ENCODE measurements around the gene KIAA1671.
"Not testable (repeated sequence)": the region's sequence is repeated elsewhere in the genome, so short reads cannot be mapped to it uniquely, and the experiment has no call there.

KIAA1671 gene

DNA sequence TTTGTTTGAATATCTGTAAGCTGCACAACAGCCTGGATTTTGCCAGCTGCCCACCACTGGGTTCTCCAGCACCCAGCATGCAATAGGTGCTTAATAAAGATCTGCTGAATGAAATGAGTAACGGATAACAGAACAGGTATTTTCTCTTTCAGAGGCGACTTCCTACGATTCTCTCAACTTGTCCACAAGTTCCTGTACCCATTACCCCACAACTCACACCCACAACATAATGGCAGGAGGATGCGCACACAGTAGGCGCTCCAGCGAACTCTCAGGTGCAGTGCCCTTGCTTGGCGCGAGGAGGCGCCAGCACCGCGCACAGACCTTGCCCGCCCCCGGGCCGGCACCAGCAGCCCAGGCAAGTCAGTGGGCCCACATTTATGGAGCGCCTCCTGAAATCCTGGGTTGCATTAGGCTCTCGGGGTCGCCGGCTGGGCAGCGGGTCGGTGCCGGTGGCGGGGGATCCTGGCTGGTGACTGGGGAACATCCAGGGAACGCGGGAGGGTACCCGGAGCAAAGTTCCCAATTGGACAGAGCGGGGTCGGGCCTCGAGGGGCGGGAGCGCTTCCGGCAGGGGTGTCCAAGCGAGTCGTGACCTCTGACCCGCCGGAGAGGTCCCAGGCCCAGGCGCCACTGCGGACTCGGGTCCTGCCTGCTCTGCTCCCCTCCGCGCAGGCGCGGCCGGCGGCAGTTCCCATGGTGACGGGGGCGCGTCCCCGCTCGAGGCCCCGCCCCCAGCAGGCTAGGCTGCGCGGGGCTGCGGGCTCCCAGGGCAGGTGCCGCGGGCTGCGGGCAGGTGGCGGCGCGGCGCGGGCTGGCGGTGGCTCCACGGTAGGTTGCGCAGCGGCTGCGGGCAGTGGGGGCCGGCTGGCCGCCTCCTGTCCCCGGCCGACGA lies at the start of gene KIAA1671:
Gene KIAA1671, plus strand, starts transcription at position 775 of the 895 bp plus-strand sequence. CDS start 75,284 bp downstream, outside the sequence.
- no peak for DNase-seq (ENCODE audit: low read depth, low spot score)

DNA sequence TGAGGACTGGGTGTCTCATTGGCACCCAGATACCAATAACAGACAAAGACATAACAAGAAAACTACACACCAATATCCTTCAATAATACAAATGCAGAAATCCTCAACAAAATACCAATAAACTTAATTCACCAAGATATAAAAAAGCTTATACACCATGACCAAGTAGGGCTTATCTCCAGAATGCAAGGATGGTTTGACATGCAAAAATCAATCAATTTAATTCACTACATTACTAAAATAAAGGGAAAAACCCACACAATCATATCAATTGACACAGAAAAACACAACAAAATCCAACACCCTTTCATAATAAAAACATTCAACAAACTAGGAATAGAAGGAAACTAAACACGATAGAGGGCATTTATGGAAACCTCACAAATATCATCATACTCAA lies 46.6 kb upstream of the KIAA1671 start:
- DNase-seq (ENCODE audit: low read depth, low spot score) = no peak

DNA sequence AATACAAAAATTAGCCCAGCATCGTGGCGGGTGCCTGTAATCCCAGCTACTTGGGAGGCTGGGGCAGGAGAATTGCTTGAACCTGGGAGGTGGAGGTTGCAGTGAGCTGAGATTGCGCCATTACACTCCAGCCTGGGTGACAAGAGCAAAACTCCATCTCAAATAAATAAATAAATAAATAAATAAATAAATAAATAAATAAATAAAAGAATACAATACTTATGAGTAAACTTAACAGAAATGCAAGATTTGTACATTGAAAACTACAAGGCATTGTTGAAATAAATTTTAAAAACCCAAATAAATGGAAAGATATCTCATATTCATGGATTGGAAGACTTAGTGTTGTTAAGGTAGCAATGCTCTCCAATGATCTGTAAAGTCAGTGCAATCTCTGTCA lies 45.4 kb upstream of the KIAA1671 start:
- DNase-seq (ENCODE audit: low read depth, low spot score) = not testable (repeated sequence)

DNA sequence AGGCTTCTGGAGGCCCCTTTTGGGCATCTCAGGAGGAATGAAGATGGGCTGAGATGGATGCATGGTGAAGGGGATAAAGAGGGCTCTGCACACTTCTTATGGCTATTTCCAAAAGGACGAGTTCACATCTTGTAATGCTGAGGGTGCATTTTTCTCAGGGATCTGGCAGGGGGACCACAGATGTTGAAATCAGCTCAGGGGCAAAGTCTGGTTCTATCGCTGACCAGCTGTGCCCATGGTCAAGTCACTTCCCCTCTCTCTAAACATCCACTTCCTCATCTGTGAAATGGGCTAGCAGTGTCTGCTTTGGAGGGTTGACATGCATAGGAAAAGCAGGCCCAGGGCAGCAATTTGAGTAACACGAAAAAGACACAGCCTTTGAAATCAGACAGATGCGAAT lies 32.5 kb upstream of the KIAA1671 start:
- no peak for DNase-seq (ENCODE audit: low read depth, low spot score)

DNA sequence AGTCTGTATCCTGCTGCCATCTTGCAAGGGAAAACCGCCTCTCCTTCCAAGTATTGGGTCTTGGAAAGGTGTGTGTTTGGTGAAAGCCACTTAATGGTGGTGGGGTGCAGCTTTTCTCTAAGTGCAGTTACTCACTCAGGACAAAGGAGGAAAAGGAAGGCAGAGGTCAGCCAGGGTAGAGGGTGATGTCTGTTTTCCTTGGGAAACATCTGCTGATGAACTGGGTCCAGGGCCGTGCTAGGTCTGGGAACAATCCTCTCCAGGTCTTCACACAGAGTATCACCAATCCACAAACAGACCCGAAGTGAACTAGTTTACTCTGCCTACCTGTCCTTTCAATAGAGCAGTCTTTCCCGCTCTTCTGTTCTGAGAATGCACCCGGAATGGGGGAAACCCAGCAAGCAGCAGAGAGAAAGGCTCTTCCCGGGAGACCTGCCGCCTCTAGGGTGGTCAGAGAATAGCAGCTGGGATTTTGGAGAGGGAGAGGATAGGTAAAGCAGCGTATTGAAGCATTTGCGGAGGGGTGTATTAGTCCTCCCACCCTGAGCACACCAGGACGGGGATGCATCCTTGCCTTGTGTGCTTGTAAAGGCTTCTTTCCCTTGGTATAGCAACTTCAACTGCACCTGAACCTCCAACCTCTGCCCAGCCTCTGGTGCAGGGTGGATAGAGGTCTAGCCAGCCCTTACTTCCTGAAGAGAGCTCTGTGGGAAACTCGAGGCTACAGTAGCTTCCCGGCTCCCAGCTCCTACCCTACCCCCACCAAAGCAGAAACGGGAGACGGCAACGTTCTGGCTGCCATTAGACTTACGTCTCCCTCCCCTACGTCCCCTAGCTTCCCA lies 26.7 kb upstream of the KIAA1671 start:
- peak; percentile 68 for DNase-seq (ENCODE audit: low read depth, low spot score)

DNA sequence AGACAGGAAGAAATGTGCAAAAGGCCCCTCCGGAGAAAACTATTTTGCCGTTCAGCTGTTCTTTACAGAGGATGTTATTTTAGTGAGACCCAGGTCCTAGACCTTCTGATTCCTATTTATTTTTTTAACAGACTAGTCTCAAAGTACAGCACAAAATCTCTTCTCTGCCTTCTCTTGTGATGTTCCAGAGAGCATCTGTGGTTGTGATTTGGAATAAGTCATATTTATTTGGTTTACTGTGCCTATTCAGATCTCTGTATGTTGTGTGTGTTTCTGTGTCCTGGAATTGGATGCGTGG lies 26.1 kb upstream of the KIAA1671 start:
- DNase-seq (ENCODE audit: low read depth, low spot score) = no peak

DNA sequence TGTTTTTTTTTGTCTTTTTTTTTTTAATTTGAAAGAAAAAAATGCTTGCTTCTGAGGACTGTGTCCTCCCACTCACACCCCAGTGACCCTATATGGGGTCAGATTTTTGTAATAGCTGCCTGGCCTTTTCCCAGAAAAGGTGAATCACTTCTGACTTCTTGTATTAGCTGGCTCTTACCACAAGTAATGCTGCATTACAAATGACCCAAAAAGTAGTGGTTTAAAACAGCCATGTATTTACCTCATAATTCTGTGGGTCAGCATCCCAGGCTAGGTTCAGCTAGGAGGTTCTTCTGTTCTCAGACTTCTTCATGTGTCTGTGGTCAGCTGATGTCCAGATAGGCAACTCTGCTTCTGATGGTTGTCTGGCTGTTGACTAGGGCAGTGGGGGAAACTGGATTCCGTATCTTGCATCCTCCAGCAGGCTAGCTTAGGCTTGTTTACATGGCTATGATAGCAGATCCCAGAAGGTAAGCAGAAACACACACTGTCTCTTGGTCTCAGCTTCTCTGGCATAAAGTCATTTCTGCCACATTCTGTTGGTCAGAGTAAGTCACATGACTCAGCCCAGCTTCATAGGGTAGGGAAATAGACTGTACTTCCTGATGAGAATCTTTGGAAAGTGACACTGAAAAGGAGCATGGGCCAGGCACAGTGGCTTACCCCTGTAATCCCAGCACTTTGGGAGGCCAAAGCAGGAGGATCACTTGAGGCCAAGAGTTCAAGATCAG lies 25.5 kb upstream of the KIAA1671 start:
- peak; percentile 46 for DNase-seq (ENCODE audit: low read depth, low spot score)

DNA sequence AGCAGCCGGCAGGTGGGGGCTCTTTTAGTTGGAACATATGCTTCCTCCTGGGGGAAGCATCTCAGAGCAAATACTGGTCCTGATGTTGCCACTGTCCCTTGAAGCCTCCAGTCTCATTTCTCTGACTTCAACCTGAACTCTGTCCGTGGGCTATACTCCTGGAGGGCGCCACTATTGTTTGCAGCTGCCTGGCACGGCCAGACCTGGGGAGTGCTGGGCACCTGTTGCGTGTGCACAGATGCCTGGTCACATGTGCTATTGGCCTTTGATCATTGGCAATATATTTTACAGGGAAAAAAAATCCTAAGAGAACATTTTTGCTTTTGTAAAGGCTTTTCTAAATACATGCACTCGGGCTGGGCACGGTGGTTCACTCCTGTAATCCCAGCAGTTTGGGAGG lies 24.2 kb upstream of the KIAA1671 start:
- DNase-seq (ENCODE audit: low read depth, low spot score) = no peak

DNA sequence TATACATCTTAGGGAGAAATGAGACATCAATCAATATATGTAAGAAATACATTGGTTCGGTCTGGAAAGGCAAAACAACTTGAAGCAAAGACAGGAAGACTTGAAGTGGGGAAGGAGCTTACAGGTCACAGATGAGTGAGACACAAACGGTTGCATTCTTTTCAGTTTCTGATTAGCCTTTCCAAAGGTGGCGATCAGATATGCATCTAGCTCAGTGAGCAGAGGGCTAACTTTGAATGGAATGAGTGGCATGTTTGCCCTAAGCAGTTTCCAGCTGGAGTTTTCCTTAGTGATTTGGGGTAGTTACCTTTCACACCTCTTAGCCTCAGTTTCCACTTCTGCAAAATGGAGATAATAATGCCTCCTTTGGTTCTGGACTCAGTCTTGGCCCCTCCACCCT lies 21.8 kb upstream of the KIAA1671 start:
- no peak for DNase-seq (ENCODE audit: low read depth, low spot score)

DNA sequence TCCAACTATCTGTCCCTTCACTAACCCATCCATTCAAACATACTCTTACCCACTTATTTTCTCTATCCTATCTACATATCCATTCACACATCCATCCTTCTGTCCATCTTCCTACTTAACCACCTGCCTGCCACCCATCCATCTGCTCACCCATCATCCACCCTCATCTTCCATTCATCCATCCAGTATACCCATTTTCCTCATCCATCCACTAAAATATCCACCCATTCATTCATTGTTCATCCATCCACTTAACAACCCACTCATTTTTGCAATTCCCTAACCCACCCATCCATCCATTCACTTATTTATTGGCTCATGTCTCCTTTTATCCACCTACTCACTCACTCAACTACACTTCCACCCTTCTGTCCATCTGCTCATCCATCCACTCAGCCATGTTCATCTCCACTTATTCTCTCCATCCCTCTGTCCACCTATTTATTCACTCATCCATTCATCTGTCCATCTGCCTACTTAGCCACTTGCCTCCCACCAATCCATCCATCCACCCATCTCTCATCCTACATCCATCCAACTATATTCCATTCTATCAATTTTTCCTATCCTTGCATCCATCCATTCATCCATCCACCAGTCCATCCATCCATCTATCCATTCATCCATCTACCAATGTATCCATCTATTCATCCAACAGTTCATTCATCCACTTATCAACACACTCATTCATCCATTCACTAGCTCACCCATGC lies 16.6 kb upstream of the KIAA1671 start:
- DNase-seq (ENCODE audit: low read depth, low spot score) = no peak

DNA sequence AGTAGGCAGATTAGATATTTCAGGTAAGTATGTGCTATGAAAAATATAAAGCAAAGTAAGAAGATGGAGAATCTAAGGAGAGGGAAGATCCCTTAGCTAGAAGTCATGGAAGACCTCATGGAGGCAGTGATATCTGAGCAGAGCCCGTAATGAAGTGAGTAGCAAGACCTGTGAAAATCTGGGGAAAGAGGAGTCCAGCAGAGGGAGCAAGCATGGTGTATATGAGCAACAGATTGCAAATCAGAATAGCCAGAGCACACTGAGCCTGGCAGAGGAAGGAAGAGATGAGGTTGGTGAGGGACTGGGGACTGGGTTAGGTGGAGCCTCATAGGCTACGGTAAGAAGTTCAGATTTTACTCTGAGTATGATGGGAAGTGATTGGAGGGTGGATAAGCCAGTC lies 15.4 kb upstream of the KIAA1671 start:
- no peak for DNase-seq (ENCODE audit: low read depth, low spot score)

DNA sequence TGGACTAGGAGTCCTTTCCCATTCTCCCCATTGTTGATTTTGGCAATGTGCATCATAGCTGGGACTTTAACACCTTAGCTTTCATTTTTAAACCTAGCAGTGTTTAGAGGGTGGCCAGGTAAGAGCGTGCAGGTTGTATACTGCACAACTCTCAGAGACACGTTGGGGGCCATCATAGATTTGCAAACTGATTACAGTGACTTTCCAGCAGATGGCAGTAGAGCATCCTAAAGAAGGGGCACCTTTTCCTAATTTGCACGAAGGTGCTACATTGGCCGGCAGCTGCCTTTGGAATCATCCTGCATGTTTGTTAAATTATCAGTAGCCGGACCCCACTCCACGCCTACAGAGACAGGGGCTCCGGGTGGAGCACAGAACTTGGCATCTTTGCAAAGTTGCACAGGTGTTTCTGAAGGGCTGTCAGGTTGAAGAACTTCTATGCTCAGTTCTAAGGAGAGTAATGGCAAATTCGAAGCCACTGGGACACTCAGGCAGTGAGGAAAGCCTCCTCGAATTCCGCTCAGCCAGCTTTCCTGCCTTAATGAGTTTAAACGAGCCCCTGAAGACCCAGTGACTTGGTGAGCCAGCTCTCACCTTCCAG lies 13.7 kb upstream of the KIAA1671 start:
- no peak for DNase-seq (ENCODE audit: low read depth, low spot score)

DNA sequence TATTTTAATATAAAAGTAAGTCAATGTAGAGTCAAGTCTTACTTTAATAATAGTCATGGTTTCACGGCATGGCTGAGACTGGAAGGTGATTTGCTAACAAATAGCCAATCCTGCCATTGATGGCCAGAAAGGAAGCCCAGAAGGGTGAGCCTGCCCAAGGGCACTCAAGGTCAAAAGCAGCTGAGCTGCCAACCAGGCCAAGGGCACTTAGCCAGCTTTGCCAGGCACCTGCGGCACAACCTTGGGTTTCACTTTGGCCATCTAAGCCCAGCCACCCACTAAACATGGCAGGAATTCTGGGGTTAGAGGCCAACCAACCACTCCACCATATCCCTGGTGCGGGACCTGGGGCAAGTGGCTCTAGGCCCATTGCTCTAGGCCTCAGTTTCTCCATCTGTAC lies 10.2 kb upstream of the KIAA1671 start:
- no peak for DNase-seq (ENCODE audit: low read depth, low spot score)

DNA sequence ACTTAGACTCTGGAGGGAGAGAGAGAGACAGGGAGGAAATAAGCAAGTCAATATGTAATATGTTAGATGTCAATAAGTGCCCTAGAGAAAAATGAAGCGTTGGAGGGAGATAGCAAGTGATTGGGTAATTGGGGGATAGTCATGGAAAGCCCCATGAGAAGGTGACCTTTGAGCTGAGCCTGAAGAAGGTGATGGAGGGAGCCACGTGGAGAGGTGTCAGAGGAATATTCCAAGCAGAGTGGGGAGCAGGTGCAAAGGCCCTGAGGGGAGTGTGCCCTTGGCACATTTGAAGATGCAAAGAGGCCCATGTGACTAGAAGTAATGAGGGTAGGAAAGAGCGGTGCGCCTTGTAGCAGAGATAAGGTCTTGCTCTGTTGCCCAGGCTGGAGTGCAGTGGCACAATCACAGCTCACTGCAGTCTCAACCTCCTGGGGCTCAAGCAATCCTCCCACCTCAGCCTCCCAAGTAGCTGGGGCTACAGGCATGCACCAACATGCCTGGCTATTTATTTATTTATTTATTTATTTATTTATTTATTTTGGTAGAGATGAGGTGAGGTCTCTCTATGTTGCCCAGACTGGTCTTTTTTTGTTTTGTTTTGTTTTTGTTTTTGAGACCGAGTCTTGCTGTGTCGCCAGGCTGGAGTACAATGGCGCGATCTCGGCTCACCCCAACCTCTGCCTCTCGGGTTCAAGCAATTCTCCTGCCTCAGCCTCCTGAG lies 8.1 kb upstream of the KIAA1671 start:
- no peak for DNase-seq (ENCODE audit: low read depth, low spot score)

DNA sequence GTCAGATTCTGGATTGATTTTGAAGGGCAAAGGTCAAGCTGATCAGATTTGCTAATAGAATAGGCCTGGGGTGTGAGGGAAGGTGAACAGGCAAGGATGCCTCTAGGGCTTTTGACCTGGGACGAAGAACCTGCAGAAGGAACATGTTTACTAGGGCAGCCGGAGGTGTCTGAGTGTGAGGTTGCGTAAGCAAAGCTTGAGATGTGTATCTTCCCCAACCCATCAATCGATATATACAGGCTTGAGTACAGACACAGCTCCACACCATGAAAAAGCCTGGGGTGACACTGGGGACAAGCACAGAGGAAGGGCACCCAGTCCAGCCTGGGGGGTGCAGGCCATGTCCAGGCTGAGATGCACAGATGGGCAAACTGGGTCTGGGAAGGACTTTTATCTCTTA lies 7.1 kb upstream of the KIAA1671 start:
- no peak for DNase-seq (ENCODE audit: low read depth, low spot score)

DNA sequence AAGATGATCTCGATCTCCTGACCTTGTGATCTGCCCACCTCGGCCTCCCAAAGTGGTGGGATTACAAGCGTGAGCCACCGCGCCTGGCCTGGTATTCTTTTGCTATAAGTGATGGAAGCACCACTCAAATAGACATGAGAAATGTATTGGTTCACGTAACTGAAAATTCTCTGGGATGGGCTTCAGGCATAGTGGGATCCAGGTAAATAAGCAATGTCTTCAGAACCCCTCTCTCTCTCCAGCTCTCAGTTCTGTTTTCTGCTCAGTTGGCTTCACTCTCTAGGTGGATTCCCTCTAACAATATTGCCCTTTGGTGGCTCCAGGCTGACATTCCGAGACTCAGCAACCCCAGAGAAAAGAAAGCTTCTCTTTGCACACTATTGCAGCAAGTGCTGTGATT lies 5.1 kb upstream of the KIAA1671 start:
- no peak for DNase-seq (ENCODE audit: low read depth, low spot score)

DNA sequence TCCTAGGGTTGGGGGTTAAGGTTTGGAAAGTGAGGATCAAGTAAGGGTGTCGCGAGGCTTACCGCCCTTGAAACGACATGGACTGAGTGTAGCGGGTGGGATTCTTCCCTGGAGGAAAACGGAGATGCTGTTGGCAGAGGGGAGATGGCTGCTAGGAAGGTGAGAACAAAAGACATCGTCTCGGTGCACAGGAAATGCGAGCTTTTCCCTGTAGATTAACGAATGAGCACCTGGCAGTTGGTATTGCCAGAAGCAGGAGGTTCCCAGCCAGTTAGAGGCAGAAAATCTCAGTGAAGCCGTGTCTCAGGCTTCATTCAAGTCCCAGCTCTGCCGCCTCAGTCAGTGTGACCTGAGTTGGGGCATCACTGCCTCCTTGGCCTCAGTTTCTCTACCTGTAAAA lies 4.6 kb upstream of the KIAA1671 start:
- no peak for DNase-seq (ENCODE audit: low read depth, low spot score)

DNA sequence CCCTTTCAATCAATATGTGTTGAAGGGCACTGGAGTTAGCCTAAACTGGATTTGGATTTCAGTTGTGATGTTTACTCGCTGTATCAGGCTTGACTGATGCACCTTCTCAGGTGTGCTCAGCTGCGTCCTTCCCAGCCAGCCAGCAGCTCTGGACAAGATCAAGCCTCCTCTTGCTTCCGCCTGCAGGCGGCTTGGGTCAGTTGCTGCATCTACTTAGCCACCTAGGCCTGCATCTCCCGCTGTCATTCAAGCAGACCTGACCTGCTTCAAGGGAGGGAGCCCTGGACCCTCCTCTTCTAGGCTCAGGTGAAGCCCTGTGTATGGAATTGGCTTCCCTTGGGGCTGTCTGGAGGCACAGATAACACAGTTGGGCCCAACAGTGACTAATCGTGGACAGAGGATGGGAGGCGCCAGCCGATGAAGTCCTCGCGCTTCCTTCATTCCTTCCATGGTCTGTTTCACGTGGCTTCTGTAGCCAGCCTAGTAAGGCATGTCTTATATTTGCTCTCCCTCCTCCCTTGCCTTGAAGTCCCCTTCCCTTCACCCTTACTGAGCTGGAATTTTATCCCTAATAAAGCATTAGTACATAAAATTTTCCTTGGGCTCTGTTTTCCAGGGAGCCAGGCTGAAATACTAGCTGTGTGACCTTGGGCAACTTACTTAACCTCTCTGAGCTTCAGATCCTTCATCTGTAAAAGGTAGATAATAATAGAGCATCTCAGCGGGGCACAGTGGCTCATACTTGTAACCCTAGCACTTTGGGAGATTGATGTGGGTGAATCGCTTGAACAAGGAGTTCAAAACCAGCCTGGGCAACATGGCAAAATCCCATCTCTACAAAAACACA lies 3.9 kb upstream of the KIAA1671 start:
- DNase-seq (ENCODE audit: low read depth, low spot score) = no peak

DNA sequence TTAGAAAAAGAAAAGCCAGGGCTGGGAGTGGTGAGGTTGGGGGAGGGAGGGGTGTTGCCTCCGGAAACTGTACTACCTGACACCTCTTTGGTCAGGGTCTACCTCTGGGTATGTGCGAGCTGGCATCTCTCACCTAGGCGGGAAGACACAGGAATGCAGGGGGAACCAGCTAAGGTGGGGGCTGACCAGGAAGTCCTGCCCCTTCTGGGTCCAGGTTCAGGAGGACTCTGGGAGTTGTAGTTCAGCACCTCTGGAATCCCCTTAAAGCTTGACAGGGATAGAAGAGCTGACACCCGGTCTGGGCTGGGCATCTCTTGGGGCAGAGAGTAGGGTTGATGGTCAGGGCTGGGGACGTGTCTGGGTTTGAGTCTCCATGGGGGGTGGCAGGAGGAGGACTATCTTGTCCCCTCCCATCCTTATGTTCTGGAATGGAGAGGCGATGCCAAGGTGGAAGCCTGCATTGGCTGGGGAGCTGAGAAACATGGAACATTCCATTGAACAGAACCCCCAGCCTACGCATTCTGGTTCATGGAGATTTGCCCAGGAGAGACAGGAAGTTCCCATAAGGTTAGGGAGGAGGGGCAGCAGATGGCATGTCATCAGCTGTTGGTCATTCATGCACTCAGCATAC lies 2.1 kb upstream of the KIAA1671 start:
- no peak for DNase-seq (ENCODE audit: low read depth, low spot score)
